HCT116 (cell line): ENCODE data around the gene KRT33B.

Experiments used
- CEBPB ChIP-seq: IDR thresholded peaks from 2 replicates; pipeline ENCODE4 v1.6.1; 2012; ENCODE audit warnings: low read depth
- POLR2A ChIP-seq: IDR thresholded peaks from 2 replicates; pipeline ENCODE4 v1.7.0; 2011; ENCODE audit warnings: borderline replicate concordance; ENCODE audit not compliant: insufficient read depth, insufficient read length; ENCODE audit errors: extremely low read depth
- POLR2AphosphoS5 ChIP-seq: IDR thresholded peaks from 2 replicates; pipeline ENCODE4 v1.6.1; 2011; ENCODE audit warnings: mild to moderate bottlenecking, low read depth, low read length, moderate library complexity
- TF ChIP-seq, protein P1 (sequence below), 3 experiments: fragments of 200-600 bp in 1 of 3; sonication (generic) in 1 of 3; IDR thresholded peaks in 2 of 3; conservative IDR thresholded peaks in 1 of 3; 2 replicates each; pipeline ENCODE4 v1.5.1; 2012 to 2017; ENCODE audit warnings: low read depth in 2 of 3, low read length in 2 of 3, antibody characterized with exemption in 1 of 3, borderline replicate concordance in 1 of 3, control low read depth in 1 of 3, mild to moderate bottlenecking in 1 of 3, mixed read lengths in 1 of 3, mixed run types in 1 of 3, moderate library complexity in 1 of 3; ENCODE audit not compliant: insufficient read depth in 1 of 3

DNA sequence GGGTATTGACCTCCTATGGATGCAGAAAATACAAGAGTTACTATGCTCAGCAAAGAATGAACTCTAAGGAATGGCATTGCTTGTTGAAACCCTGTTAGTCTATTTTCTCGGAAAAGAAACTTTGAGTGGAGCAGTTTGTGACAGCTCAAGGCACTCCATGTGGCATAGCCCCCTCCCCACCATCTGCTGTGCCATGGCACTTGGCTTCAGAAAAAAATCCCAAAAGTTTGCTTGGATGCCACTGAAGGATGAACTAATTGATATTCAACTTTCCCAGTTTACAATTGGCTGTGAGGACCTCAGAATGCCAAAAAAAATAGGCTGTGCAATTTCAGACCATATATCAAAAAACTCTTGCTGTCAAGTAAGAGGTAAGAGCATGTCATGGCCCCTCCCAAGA is 26.0 kb upstream of the KRT33B start:
- TF ChIP-seq, protein P1, sequence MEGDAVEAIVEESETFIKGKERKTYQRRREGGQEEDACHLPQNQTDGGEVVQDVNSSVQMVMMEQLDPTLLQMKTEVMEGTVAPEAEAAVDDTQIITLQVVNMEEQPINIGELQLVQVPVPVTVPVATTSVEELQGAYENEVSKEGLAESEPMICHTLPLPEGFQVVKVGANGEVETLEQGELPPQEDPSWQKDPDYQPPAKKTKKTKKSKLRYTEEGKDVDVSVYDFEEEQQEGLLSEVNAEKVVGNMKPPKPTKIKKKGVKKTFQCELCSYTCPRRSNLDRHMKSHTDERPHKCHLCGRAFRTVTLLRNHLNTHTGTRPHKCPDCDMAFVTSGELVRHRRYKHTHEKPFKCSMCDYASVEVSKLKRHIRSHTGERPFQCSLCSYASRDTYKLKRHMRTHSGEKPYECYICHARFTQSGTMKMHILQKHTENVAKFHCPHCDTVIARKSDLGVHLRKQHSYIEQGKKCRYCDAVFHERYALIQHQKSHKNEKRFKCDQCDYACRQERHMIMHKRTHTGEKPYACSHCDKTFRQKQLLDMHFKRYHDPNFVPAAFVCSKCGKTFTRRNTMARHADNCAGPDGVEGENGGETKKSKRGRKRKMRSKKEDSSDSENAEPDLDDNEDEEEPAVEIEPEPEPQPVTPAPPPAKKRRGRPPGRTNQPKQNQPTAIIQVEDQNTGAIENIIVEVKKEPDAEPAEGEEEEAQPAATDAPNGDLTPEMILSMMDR (IDR thresholded peaks at IDR 0.05 in 2 of 3, conservative IDR thresholded peaks at IDR 0.05 in 1 of 3; ENCODE audit: borderline replicate concordance in 1 of 3, insufficient read depth in 1 of 3, low read depth in 2 of 3, low read length in 2 of 3): no peak
- TF ChIP-seq POLR2A (no peak), POLR2AphosphoS5 (no peak), CEBPB (no peak)
